Loucy (cell line): ENCODE data around the gene USP33.
A peak's percentile ranks its signal among the peaks of the same experiment; 100 is the strongest.

Experiments
- H2AFZ ChIP-seq: fragments of 200-600 bp; sonication (generic); 2 replicates; pipeline ENCODE4 v1.6.0; 2016; ENCODE audit warnings: antibody characterized with exemption, mild to moderate bottlenecking, low read length, moderate library complexity
- H3F3A ChIP-seq: fragments of 200-600 bp; 2 replicates; pipeline ENCODE4 v1.6.0; 2016; ENCODE audit warnings: antibody characterized with exemption, low read depth, mild to moderate bottlenecking
- H3K27me3 ChIP-seq: fragments of 200-600 bp; sonication (generic); 2 replicates; pipeline ENCODE4 v1.6.1; 2014; ENCODE audit warnings: low read length, mild to moderate bottlenecking; ENCODE audit not compliant: insufficient read depth, poor library complexity, severe bottlenecking
- H3K36me3 ChIP-seq: fragments of 200-600 bp; sonication (generic); 2 replicates; pipeline ENCODE4 v1.6.1; 2016; ENCODE audit warnings: low read length; ENCODE audit not compliant: insufficient read depth
- H3K4me1 ChIP-seq: fragments of 200-600 bp; sonication (generic); 2 replicates; pipeline ENCODE4 v1.5.1; 2014; ENCODE audit warnings: low read length, mild to moderate bottlenecking; ENCODE audit not compliant: insufficient read depth, poor library complexity, severe bottlenecking
- H3K4me2 ChIP-seq: fragments of 200-600 bp; sonication (generic); 2 replicates; pipeline ENCODE4 v1.6.0; 2014; ENCODE audit warnings: antibody characterized with exemption, low read length, low read depth, mild to moderate bottlenecking; ENCODE audit not compliant: poor library complexity, severe bottlenecking
- H3K4me3 ChIP-seq: fragments of 200-600 bp; sonication (generic); 2 replicates; pipeline ENCODE4 v1.5.1; 2014; ENCODE audit warnings: low read length, mild to moderate bottlenecking, mixed read lengths; ENCODE audit not compliant: poor library complexity, severe bottlenecking
- H3K79me2 ChIP-seq: fragments of 200-600 bp; sonication (generic); 2 replicates; pipeline ENCODE4 v1.6.1; 2014; ENCODE audit warnings: low read length; ENCODE audit not compliant: insufficient read depth
- H3K9ac ChIP-seq: fragments of 200-600 bp; sonication (generic); 2 replicates; pipeline ENCODE4 v1.6.0; 2014; ENCODE audit warnings: mild to moderate bottlenecking, low read depth, low read length, moderate library complexity; ENCODE audit not compliant: poor library complexity, severe bottlenecking
- H3K9me2 ChIP-seq: fragments of 200-600 bp; sonication (generic); replicated peaks from 2 replicates; pipeline ENCODE4 v1.6.1; 2016; ENCODE audit warnings: low read depth, low read length, mixed read lengths
- H3K9me3 ChIP-seq: fragments of 200-600 bp; sonication (generic); 2 replicates; pipeline ENCODE4 v1.6.1; 2014; ENCODE audit warnings: mild to moderate bottlenecking, antibody characterized with exemption, low read length, low read depth; ENCODE audit not compliant: insufficient read depth
- H4K20me1 ChIP-seq: fragments of 200-600 bp; sonication (generic); 2 replicates; pipeline ENCODE4 v1.6.0; 2014; ENCODE audit warnings: antibody characterized with exemption, low read length, mild to moderate bottlenecking; ENCODE audit not compliant: insufficient read depth, poor library complexity, severe bottlenecking
- EZH2phosphoT487 ChIP-seq: fragments of 200-600 bp; IDR thresholded peaks from 2 replicates; pipeline ENCODE4 v1.6.1; 2018; ENCODE audit warnings: antibody characterized with exemption, mild to moderate bottlenecking, moderate library complexity, borderline replicate concordance
- TF ChIP-seq, protein P1 (sequence below): fragments of 200-600 bp; sonication (generic); conservative IDR thresholded peaks from 2 replicates; pipeline ENCODE4 v1.5.1; 2014; ENCODE audit warnings: mild to moderate bottlenecking, antibody characterized with exemption, low read length

The USP33 gene

GRCh38 chr1:77683160-77684148, 76.2 kb downstream of the USP33 start:
- H3K4me2 ChIP-seq, result peak overlapping the region; percentile 98
- H3K9ac ChIP-seq, result peak overlapping the region; percentile 91
- H3F3A ChIP-seq, result peaks cover 2% of the 10 kb centered on the region; the same call in 1 of the 2 replicates
- H3K9me3 ChIP-seq, result no peaks in the 10 kb centered on the region
- no peaks in the 10 kb centered on the region for H3K27me3 ChIP-seq
- H3K9me2 ChIP-seq, result no peaks in the 10 kb centered on the region
- H2AFZ ChIP-seq, result peak overlapping the region; percentile 93
- TF ChIP-seq, protein P1, sequence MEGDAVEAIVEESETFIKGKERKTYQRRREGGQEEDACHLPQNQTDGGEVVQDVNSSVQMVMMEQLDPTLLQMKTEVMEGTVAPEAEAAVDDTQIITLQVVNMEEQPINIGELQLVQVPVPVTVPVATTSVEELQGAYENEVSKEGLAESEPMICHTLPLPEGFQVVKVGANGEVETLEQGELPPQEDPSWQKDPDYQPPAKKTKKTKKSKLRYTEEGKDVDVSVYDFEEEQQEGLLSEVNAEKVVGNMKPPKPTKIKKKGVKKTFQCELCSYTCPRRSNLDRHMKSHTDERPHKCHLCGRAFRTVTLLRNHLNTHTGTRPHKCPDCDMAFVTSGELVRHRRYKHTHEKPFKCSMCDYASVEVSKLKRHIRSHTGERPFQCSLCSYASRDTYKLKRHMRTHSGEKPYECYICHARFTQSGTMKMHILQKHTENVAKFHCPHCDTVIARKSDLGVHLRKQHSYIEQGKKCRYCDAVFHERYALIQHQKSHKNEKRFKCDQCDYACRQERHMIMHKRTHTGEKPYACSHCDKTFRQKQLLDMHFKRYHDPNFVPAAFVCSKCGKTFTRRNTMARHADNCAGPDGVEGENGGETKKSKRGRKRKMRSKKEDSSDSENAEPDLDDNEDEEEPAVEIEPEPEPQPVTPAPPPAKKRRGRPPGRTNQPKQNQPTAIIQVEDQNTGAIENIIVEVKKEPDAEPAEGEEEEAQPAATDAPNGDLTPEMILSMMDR, result peak; percentile 70
- no peak for TF ChIP-seq EZH2phosphoT487
- peak overlapping the region; percentile 97 for H3K4me3 ChIP-seq
- H4K20me1 ChIP-seq, result peaks cover 42% of the 10 kb centered on the region
- peaks cover 41% of the 10 kb centered on the region for H3K79me2 ChIP-seq
- H3K4me1 ChIP-seq, result peaks cover 40% of the 10 kb centered on the region
- H3K36me3 ChIP-seq, result no peaks in the 10 kb centered on the region

DNA sequence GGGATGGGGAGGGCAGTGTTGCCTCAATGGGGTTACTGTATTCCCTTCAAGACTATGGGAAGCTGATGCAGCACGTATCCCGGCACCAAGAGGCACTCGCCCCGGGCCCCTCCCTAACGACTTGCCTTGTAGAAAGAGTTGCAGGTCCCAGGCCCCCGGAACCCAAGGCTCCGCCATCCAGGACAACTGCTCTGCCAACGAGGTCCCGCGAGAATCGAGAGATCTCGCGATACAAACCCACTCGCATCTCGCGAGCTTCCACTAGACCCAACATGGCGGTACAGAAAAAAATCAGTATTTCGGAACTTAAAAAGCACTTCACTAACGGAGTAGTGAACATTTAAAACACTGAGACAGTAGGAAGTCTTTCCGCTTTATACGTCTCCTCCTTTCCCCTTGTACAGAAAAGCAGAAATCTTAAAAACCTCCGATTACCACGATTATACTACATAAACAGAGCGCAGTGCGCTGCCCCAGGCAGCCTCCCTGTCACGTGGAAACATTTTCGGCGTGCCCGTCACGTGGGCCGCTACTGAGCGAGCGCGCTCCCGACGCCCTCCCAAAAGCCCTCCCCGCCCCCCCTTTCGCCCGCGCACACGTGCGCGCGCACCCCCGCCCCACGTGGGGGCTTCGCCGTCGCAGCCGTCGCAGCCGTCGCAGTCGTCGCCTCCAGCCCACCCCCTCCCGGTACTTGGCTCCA, 77.0 kb downstream of the USP33 start, which contains the start of gene ZZZ3:
TSS of gene ZZZ3 (minus strand) at position 199 of the 700 bp plus-strand sequence. CDS start 49,304 bp downstream, outside the sequence.
- H3K9me2 ChIP-seq, result no peaks in the 10 kb centered on the region
- TF ChIP-seq EZH2phosphoT487, result no peak
- TF ChIP-seq, protein P1, result no peak
- H3K27me3 ChIP-seq, result no peaks in the 10 kb centered on the region
- H3K9ac ChIP-seq, result peak within 1 kb of the TSS; percentile 91
- H3K79me2 ChIP-seq, result peaks cover 49% of the 10 kb centered on the region
- peak within 1 kb of the TSS; percentile 97 for H3K4me3 ChIP-seq
- H3K4me2 ChIP-seq, result peak within 1 kb of the TSS; percentile 98
- peak within 1 kb of the TSS; percentile 93 for H2AFZ ChIP-seq
- H3K4me1 ChIP-seq, result peaks cover 46% of the 10 kb centered on the region
- H3K9me3 ChIP-seq, result no peaks in the 10 kb centered on the region
- H3F3A ChIP-seq, result peaks cover 2% of the 10 kb centered on the region; the same call in 1 of the 2 replicates
- peaks cover 50% of the 10 kb centered on the region for H4K20me1 ChIP-seq
- H3K36me3 ChIP-seq, result no peaks in the 10 kb centered on the region

- Histone ChIP-seq H3F3A (peaks cover 2% of the 10 kb centered on the region; the same call in 1 of the 2 replicates), H3K9me2 (no peaks in the 10 kb centered on the region), H3K4me1 (peaks cover 50% of the 10 kb centered on the region), H3K4me3 (peak overlapping the region; percentile 97), H3K9me3 (no peaks in the 10 kb centered on the region), H4K20me1 (peaks cover 75% of the 10 kb centered on the region), H3K79me2 (peaks cover 73% of the 10 kb centered on the region), H3K27me3 (no peaks in the 10 kb centered on the region), H3K9ac (peak overlapping the region; percentile 33), H2AFZ (no peak overlapping the region), H3K36me3 (no peaks in the 10 kb centered on the region), H3K4me2 (peak overlapping the region; percentile 80)
- no peak for TF ChIP-seq EZH2phosphoT487
- TF ChIP-seq, protein P1, result no peak
Measured at GRCh38 chr1:77680173-77680572, 79.5 kb downstream of the USP33 start.
